Progenitor cell of endocrine pancreas (in vitro differentiated cells): ENCODE measurements around the gene TM7SF2. TPM values are rescaled to one million over a fixed set of nuclear protein-coding genes. Genes with fewer than 3 reads are reported as not detected.

Source experiments
- DNase-seq: peaks from one replicate; pipeline ENCODE4 v3.0.0; 2021; ENCODE audit warnings: low spot score; ENCODE audit not compliant: unreplicated experiment
- H3K27ac Mint-ChIP-seq: 2 replicates; pipeline ENCODE4 v1.8.0; 2021; ENCODE audit warnings: mild to moderate bottlenecking, moderate library complexity, mixed read lengths
- H3K27me3 Mint-ChIP-seq: 2 replicates; pipeline ENCODE4 v1.8.0; 2021; ENCODE audit warnings: mixed read lengths
- H3K36me3 Mint-ChIP-seq: 2 replicates; pipeline ENCODE4 v1.8.0; 2022; ENCODE audit warnings: mixed read lengths; ENCODE audit not compliant: insufficient read depth
- H3K4me1 Mint-ChIP-seq: 2 replicates; pipeline ENCODE4 v1.8.0; 2021; ENCODE audit warnings: low read depth, mixed read lengths
- H3K4me3 Mint-ChIP-seq: 2 replicates; pipeline ENCODE4 v1.8.0; 2021; ENCODE audit warnings: low read depth, mild to moderate bottlenecking, moderate library complexity, mixed read lengths
- H3K9me3 Mint-ChIP-seq: 2 replicates; pipeline ENCODE4 v1.8.0; 2021; ENCODE audit warnings: low read depth, mixed read lengths
- total RNA-seq: library from RNA; stranded (reverse); gene quantifications from 2 replicates; pipeline ENCODE4 v1.2.1, GENCODE V29; 2021
- TF ChIP-seq, protein P1 (sequence below): fragments of 200-600 bp; sonication (generic); IDR thresholded peaks from one replicate; pipeline ENCODE4 v1.5.0; 2021; ENCODE audit warnings: antibody characterized with exemption, mild to moderate bottlenecking; ENCODE audit not compliant: unreplicated experiment

The TM7SF2 gene
- total RNA-seq, 1 donor from 2014 or later = 124 TPM

DNA sequence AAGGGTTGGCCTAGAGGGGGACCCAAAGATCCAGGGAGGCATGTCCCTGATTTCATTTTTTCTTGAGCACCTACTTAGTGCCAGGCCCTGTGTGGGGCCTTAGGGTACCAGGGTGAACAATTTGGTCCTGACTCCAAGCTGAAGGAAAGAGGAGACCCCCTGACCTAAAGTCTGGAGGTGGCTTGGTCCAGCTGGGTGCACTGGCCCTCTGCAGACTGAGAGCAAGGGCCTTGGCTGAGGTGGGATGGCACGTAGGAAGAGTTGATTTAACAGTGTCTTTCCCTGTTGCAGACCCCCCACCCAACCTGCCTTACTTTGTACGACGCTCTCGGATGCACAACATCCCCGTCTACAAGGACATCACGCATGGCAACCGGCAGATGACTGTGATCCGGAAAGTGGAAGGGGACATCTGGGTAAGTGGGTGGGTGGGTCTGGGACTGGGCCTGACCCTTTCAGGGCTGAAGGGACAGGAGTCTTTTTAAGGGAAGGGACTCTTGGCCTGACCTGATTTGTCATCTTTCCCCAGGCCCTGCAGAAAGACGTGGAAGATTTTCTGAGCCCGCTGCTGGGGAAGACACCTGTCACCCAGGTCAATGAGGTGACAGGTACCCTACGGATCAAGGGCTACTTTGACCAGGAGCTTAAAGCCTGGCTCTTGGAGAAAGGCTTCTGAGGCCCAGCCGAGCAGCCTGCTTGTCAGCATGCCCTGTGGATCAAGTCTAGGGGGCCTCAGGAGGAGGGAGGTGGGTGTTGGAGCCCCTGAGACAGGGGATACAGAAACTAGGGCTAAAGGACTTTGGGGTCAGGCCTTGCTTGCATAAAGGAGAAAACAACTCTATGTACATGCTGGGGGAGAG, 13.8 kb downstream of the TM7SF2 start:
- Mint-ChIP-seq H3K27me3 (no peaks in the 10 kb centered on the region), H3K36me3 (peaks cover 5% of the 10 kb centered on the region), H3K9me3 (no peaks in the 10 kb centered on the region), H3K4me1 (peaks cover 12% of the 10 kb centered on the region), H3K4me3 (no peak overlapping the region), H3K27ac (no peak overlapping the region)
- TF ChIP-seq, protein P1, sequence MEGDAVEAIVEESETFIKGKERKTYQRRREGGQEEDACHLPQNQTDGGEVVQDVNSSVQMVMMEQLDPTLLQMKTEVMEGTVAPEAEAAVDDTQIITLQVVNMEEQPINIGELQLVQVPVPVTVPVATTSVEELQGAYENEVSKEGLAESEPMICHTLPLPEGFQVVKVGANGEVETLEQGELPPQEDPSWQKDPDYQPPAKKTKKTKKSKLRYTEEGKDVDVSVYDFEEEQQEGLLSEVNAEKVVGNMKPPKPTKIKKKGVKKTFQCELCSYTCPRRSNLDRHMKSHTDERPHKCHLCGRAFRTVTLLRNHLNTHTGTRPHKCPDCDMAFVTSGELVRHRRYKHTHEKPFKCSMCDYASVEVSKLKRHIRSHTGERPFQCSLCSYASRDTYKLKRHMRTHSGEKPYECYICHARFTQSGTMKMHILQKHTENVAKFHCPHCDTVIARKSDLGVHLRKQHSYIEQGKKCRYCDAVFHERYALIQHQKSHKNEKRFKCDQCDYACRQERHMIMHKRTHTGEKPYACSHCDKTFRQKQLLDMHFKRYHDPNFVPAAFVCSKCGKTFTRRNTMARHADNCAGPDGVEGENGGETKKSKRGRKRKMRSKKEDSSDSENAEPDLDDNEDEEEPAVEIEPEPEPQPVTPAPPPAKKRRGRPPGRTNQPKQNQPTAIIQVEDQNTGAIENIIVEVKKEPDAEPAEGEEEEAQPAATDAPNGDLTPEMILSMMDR = no peak
- no peak for DNase-seq

DNA sequence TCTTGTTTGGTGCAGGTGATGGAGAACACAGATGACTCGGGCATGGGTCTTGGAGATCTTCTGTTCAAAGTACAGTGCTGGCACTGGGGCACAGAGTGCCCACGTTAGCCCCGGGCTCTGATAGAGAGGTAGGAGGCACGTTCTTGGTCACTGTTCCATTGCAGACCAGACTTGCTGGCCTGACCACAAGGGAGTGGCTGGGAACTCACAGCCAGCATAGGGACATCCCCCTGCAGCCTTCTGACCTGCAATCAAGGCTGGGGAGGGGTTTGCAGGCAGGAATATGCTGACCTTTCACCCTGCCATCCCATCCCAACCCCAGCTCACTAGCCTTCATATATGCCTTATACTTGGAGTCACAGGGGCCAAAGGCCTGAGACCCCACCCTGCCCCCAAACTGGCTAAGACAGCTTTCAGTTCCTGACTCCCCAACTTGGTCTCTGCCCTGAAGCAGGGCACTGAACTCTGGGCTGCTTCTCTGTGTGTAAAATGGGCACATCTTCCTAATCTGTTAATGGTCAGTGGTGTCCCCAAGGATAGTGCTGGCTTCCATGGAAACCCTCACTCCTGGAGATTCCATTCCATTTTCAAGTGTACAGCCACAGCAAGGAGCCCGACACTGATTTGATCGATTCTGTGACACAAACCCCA, 15.1 kb downstream of the TM7SF2 start:
- Mint-ChIP-seq H3K4me3 (no peak overlapping the region), H3K36me3 (peaks cover 4% of the 10 kb centered on the region)

DNA sequence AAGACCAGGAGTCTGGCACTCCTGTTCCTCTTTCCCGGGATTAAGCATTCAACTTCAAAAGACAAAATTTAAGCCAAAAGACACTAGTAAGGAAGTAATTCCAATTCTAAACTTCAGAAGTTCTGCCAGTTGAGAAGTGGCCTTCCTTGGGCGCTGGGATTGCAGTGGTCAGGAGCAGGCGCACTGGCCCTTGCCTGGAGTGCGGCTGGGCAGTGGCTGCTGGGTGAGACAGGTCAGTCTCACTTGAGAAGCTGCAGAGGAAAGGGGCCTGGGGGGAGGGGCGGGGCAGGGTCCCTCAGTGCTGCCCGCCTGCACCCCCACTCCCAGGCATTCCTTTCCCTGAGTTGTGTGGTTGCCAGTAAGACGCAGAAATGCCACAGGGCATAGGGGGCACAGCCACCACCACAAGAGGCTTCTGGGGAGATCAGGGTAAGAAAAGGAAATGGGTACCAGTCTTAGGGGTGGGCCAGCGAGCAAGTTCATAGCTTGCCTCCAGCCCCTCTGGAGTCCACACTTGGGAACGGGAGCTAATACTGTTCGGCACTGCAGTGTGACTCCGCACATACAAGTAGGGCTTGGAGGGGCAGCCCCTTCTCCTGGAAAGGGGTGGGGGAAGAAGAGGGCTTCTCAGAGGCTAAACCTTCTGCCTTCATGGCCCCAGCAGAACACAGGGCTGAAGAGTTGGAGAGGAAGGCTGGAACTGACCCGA, 16.0 kb downstream of the TM7SF2 start:
- Mint-ChIP-seq H3K4me3 (no peak overlapping the region), H3K27ac (no peak overlapping the region), H3K27me3 (no peaks in the 10 kb centered on the region), H3K36me3 (peaks cover 4% of the 10 kb centered on the region), H3K4me1 (peaks cover 2% of the 10 kb centered on the region), H3K9me3 (no peaks in the 10 kb centered on the region)
- TF ChIP-seq, protein P1 = no peak
- no peak for DNase-seq

More for the DNA sequence above, 15.1 kb downstream of the TM7SF2 start:
- TF ChIP-seq, protein P1 = no peak
- H3K27ac Mint-ChIP-seq = no peak overlapping the region
- no peaks in the 10 kb centered on the region for H3K27me3 Mint-ChIP-seq
- H3K9me3 Mint-ChIP-seq = no peaks in the 10 kb centered on the region
- H3K4me1 Mint-ChIP-seq = peaks cover 6% of the 10 kb centered on the region
- DNase-seq = no peak

DNA sequence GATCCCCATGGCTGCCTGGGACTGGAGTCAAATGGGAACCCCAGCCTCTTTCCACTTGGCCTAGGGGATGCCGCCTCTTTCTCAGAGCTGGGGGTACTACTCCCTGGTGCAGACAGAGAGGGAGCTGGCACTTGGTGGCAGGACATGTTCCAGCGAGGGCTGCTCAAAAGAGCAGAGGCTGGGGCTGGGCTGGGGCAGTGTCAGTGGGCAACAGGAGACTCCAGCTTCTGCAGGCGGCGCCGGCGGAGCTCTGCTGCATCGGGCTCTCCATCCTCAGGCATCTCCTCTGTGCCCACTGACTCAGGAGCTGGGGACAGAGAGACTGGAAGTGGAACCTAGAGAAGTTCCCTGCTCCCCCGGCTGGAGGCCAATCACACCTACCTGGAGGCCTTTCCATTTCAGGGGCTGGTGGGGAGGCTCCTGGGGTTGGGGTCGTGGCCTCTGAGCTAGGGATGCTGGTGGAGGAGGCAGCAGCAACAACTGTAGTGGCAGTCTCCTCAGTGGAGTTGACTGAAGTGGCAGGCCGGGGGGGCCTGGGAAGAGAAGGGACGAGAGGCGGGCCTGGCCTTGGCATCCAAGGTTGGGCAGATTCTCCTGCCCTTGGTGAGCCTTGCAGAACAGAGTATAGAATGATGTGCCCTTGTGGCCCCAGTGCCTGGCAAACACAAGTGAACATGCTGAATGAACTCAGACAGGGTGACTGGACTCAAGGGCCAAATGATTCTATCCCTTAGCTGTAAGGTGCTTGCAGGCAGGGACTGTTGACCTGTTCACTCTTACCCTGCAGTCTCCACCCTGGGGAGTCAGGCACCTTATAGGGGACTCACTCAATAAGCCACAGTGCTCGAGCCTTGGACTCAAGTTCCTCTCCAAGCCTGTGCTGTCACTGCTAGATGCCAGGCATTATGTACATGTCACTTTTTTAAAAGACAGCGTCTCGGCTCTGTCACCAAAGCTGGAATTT, 16.8 kb downstream of the TM7SF2 start:
- peaks cover 4% of the 10 kb centered on the region for H3K36me3 Mint-ChIP-seq
- no peak overlapping the region for H3K27ac Mint-ChIP-seq
- no peak for DNase-seq
- no peaks in the 10 kb centered on the region for H3K9me3 Mint-ChIP-seq
- H3K4me3 Mint-ChIP-seq = no peak overlapping the region
- H3K4me1 Mint-ChIP-seq = peaks cover 8% of the 10 kb centered on the region
- TF ChIP-seq, protein P1 = no peak
- no peaks in the 10 kb centered on the region for H3K27me3 Mint-ChIP-seq
